ENCODE results near the gene UTRN. TPM values are rescaled to one million over a fixed set of nuclear protein-coding genes. Genes with fewer than 3 reads are reported as not detected.

Gene UTRN
- total and polyA plus RNA-seq, 2 experiments from 2014 or later: 53.9 to 121 TPM

DNA sequence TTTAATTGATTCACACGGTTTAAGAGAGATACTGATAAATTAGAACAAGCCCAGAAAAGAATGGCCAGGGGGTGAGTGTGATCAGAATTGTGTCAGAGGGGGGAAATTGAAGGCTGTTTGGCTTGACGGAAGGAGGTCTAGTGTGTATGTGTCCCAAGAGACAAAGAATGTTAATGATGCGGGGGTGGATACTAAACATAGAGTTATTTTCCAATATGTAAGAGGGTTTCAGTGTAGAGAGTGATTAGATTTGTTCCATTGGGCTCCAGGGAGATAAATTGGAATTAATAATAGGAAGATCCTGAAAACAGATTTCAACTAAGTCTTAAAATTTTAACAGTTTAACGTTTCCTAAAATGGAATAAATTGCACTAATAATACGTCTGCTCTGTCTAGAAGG, 38.1 kb upstream of the UTRN start (continued):
- TF ChIP-seq ZNF462 (CRISPR knock-in tag; IDR thresholded peaks at IDR 0.05) (no peak), POLR2AphosphoS5 (IDR thresholded peaks at IDR 0.05; ENCODE audit: low read depth) (no peak), NANOG (IDR thresholded peaks at IDR 0.05; ENCODE audit: borderline replicate concordance) (no peak)

GRCh38 chr6:144248003-144248402, 37.1 kb upstream of the UTRN start:
- Mint-ChIP-seq H3K4me1 (peaks cover 8% of the 10 kb centered on the region; the same call in 2 of the 3 replicates), H3K27me3 (ENCODE audit: insufficient read depth, low read depth, poor library complexity) (peaks cover 3% of the 10 kb centered on the region), H3K9me3 (no peaks in the 10 kb centered on the region), H3K4me3 (no peak overlapping the region), H3K36me3 (ENCODE audit: low read depth) (peaks cover 4% of the 10 kb centered on the region; the same call in 1 of the 3 replicates), H3K27ac (no peak overlapping the region)
- Histone ChIP-seq H3F3A (replicated peaks; ENCODE audit: low read depth) (no peaks in the 10 kb centered on the region), H3K79me2 (replicated peaks; ENCODE audit: insufficient read depth) (no peaks in the 10 kb centered on the region), H3K27ac (ENCODE audit: low read depth) (no peak overlapping the region), H3K4me3 (no peak overlapping the region), H2AFZ (no peak overlapping the region), H3K4me1 (ENCODE audit: insufficient read depth) (peaks cover 3% of the 10 kb centered on the region; the same call in 1 of the 2 replicates), H4K20me1 (replicated peaks; ENCODE audit: insufficient read depth) (no peaks in the 10 kb centered on the region), H3K4me2 (no peak overlapping the region), H3K27me3 (ENCODE audit: insufficient read depth) (no peaks in the 10 kb centered on the region), H3K9me2 (ENCODE audit: insufficient read depth) (no peaks in the 10 kb centered on the region), H3K36me3 (ENCODE audit: insufficient read depth) (no peaks in the 10 kb centered on the region)
- DNase-seq (ENCODE audit: low spot score) (no peak), ATAC-seq (no peak)
- TF ChIP-seq ZNF331 (CRISPR knock-in tag; IDR thresholded peaks at IDR 0.05; ENCODE audit: low read depth) (no peak), EZH2phosphoT487 (IDR thresholded peaks at IDR 0.05; ENCODE audit: unreplicated experiment) (no peak), POLR2AphosphoS5 (IDR thresholded peaks at IDR 0.05; ENCODE audit: low read depth) (no peak), ZNF462 (CRISPR knock-in tag; IDR thresholded peaks at IDR 0.05) (no peak), JUNB (IDR thresholded peaks at IDR 0.05; ENCODE audit: unreplicated experiment) (no peak), EZH2 (IDR thresholded peaks at IDR 0.05; ENCODE audit: low read depth, unreplicated experiment) (no peak)
- TF ChIP-seq, protein P1, sequence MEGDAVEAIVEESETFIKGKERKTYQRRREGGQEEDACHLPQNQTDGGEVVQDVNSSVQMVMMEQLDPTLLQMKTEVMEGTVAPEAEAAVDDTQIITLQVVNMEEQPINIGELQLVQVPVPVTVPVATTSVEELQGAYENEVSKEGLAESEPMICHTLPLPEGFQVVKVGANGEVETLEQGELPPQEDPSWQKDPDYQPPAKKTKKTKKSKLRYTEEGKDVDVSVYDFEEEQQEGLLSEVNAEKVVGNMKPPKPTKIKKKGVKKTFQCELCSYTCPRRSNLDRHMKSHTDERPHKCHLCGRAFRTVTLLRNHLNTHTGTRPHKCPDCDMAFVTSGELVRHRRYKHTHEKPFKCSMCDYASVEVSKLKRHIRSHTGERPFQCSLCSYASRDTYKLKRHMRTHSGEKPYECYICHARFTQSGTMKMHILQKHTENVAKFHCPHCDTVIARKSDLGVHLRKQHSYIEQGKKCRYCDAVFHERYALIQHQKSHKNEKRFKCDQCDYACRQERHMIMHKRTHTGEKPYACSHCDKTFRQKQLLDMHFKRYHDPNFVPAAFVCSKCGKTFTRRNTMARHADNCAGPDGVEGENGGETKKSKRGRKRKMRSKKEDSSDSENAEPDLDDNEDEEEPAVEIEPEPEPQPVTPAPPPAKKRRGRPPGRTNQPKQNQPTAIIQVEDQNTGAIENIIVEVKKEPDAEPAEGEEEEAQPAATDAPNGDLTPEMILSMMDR (conservative IDR thresholded peaks at IDR 0.05; ENCODE audit: low read depth in 2 of 2): no peak

Data from GM23338 (cell line).